VCaP (cell line): ENCODE data around the gene UQCRQ.

ENCODE experiments used
- H3K27ac ChIP-seq: fragments of 450-650 bp; 2 replicates; pipeline ENCODE4 v1.5.1; 2017
- TF ChIP-seq, protein P1 (sequence below): fragments of 450-650 bp; conservative IDR thresholded peaks from 2 replicates; pipeline ENCODE4 v1.5.1; 2017; ENCODE audit warnings: mild to moderate bottlenecking, moderate library complexity

UQCRQ gene

DNA sequence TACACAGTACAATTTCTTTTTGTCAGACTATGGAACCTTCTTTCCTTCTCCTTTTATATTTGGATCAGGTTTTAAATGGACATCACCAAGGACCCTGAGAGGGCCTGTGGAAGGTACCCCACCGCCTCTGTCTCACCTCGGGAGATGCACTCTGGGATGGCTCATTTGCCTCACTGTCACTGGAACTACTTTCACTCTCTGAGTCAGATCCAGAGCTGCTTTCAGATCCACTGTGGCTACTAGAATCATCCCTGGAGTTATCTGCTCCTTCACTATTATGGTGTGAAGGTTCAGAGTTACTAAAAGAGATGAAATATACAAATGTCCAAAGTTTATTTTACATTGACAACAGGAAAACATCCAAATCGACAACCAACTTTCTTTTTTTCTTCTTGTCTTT is 31.7 kb downstream of the UQCRQ start:
- TF ChIP-seq, protein P1, sequence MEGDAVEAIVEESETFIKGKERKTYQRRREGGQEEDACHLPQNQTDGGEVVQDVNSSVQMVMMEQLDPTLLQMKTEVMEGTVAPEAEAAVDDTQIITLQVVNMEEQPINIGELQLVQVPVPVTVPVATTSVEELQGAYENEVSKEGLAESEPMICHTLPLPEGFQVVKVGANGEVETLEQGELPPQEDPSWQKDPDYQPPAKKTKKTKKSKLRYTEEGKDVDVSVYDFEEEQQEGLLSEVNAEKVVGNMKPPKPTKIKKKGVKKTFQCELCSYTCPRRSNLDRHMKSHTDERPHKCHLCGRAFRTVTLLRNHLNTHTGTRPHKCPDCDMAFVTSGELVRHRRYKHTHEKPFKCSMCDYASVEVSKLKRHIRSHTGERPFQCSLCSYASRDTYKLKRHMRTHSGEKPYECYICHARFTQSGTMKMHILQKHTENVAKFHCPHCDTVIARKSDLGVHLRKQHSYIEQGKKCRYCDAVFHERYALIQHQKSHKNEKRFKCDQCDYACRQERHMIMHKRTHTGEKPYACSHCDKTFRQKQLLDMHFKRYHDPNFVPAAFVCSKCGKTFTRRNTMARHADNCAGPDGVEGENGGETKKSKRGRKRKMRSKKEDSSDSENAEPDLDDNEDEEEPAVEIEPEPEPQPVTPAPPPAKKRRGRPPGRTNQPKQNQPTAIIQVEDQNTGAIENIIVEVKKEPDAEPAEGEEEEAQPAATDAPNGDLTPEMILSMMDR = no peak
- H3K27ac ChIP-seq = peak overlapping the region; percentile 23; the same call in 1 of the 2 replicates

DNA sequence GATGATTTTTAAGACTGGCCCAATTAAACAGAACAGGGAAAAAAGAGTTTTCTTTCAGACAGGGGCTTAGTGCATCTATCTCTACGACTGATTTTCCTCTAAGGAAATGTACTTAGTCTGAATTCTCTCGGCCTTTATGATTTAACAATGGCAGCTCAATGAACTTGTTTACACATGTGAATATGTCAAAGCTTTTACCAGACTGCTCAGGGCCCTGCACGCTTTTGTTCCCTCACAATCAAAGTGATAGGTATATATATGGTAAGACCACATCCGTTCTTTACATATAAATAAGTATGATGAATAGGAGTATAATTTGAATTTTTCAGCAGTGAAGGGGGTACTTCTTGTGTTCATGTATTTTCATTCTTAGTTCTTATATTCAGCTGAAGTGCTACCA is 34.6 kb downstream of the UQCRQ start:
- H3K27ac ChIP-seq = no peak overlapping the region
- TF ChIP-seq, protein P1 = no peak

DNA sequence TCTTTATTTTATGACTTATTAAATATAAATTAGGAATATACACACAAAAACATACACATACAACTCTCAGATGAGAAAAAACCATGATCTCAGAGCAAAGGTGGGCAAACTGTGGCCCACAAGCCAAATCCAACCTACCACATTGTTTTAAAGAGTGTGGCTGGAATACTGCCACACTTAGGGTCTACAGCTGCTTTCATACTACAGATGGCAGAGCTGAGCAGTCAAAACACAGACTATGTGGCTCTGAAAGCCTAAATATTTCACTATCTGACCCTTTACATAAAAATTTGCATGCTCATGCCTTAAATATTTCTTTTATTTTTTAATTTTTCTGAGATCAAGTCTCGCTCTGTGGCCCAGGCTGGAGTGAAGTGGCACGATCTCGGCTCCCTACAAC is 35.3 kb downstream of the UQCRQ start:
- TF ChIP-seq, protein P1 = no peak

DNA sequence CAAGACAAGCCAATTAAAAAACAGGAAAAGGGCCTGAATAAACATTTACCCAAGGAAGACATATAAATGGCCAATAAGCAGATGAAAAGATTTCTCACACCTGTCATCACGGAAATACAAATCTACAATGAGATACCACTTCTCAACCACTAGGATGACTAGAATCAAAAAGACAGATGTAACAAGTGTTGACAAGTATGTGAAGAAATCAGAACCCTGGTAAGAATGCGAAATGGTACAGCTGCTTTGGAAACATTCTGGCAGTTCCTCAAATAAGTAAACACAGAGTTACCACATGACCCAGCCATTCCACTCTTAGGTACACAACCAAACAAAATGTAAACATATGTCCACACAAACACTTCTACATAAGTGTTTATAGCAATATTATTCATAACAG is 39.5 kb downstream of the UQCRQ start:
- peak overlapping the region; percentile 66 for H3K27ac ChIP-seq
- TF ChIP-seq, protein P1 = peak; percentile 38; the same call in 1 of the 2 replicates

More for the DNA sequence above, 35.3 kb downstream of the UQCRQ start:
- no peak overlapping the region for H3K27ac ChIP-seq

- peak overlapping the region; percentile 66; the same call in 1 of the 2 replicates for H3K27ac ChIP-seq
- TF ChIP-seq, protein P1 = no peak
Measured at GRCh38 chr5:132907161-132907560, 40.7 kb downstream of the UQCRQ start.

DNA sequence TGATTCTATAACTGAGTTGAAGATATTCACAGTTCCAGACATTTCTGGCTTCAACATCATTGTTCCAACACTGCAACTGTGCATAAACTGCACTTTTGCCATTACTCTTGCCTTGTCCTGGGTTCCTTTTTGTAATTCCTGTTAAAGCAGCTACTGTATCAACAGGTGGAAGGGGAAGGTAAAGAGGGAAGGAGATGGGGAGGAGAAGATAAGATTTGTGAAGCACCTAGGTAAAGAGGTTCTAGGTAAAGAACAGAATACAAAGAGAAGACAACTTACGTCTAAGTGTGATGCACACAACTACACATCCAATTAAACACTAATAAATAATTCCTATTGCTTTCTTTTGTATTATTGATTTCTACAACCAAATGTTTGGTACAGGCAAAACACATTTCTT is 43.3 kb downstream of the UQCRQ start:
- TF ChIP-seq, protein P1 = no peak
- no peak overlapping the region for H3K27ac ChIP-seq

DNA sequence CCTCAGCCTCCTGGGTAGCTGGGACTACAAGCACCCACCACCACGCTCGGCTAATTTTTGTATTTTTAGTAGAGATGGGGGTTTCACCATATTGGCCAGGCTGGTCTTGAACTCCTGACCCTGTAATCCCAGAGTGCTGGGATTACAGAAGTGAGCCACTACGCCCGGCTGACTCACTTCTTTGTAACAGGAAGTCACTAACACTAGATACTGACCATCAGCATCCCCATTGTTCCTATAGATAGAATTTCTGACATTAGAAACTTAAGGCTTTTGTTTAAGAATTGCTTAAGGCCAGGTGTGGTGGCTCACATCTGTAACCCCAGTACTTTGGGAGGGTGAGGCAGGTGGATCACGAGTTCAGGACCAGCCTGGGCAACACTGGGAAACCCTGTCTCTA is 49.2 kb downstream of the UQCRQ start:
- TF ChIP-seq, protein P1 = no peak
- H3K27ac ChIP-seq = no peak overlapping the region
